Testis (tissue), 2 donors: ENCODE data around the gene CDH4.

Source experiments
- POLR2A ChIP-seq: fragments of 450-650 bp; IDR thresholded peaks from one replicate; pipeline ENCODE4 v1.6.1; 2017; ENCODE audit warnings: antibody characterized with exemption, mild to moderate bottlenecking, moderate library complexity
- TF ChIP-seq, protein P1 (sequence below), 3 experiments: fragments of 450-650 bp in 2 of 3; fragments of 200-600 bp in 1 of 3; sonication (generic) in 1 of 3; IDR thresholded peaks; one replicate each; pipeline ENCODE4 v1.5.1; 2016 to 2019; ENCODE audit warnings: antibody characterized with exemption in 3 of 3, mild to moderate bottlenecking in 2 of 3, moderate library complexity in 1 of 3

- TF ChIP-seq, protein P1, sequence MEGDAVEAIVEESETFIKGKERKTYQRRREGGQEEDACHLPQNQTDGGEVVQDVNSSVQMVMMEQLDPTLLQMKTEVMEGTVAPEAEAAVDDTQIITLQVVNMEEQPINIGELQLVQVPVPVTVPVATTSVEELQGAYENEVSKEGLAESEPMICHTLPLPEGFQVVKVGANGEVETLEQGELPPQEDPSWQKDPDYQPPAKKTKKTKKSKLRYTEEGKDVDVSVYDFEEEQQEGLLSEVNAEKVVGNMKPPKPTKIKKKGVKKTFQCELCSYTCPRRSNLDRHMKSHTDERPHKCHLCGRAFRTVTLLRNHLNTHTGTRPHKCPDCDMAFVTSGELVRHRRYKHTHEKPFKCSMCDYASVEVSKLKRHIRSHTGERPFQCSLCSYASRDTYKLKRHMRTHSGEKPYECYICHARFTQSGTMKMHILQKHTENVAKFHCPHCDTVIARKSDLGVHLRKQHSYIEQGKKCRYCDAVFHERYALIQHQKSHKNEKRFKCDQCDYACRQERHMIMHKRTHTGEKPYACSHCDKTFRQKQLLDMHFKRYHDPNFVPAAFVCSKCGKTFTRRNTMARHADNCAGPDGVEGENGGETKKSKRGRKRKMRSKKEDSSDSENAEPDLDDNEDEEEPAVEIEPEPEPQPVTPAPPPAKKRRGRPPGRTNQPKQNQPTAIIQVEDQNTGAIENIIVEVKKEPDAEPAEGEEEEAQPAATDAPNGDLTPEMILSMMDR (IDR thresholded peaks at IDR 0.05), result no peak
- TF ChIP-seq POLR2A, result no peak
These were observed 704.6 kb downstream of the CDH4 start for GRCh38 chr20:61956396-61957342.
